Right renal cortex interstitium (tissue), 3 donors: ENCODE results near the gene CATSPERE. TPM values are rescaled to one million over a fixed set of nuclear protein-coding genes. Genes with fewer than 3 reads are reported as not detected.
"Not testable (repeated sequence)": the region's sequence is repeated elsewhere in the genome, so short reads cannot be mapped to it uniquely, and the experiment has no call there.

Experiments used
- DNase-seq, 3 donors: peaks; one replicate each; pipeline ENCODE4 v3.0.0-alpha.2; 2013; ENCODE audit warnings: low read depth in 3 of 3, low spot score in 2 of 3
- polyA plus RNA-seq, 3 donors: library from polyadenylated mRNA; unstranded; fragments of 120-200 nt; gene quantifications; one replicate each; pipeline ENCODE4 v1.2.1, GENCODE V29; 2013; ENCODE audit not compliant: insufficient read length in 3 of 3

CATSPERE gene
- polyA plus RNA-seq, 3 donors = 1.9 to 2.8 (median 2.6) TPM

- DNase-seq = no peak
These were observed 12.6 kb upstream of the CATSPERE start for GRCh38 chr1:244448279-244449036.

- DNase-seq = no peak
These were observed 11.1 kb upstream of the CATSPERE start for GRCh38 chr1:244449936-244450508.

- DNase-seq = peak in 2 of 3 donors; percentile 17 to 23
These were observed 10.2 kb upstream of the CATSPERE start for GRCh38 chr1:244450597-244451538.

- peak in 1 of 3 donors; percentile 14 for DNase-seq
These were observed 9.5 kb upstream of the CATSPERE start, which contains the start of gene ADSS2 for GRCh38 chr1:244451539-244451950. Gene ADSS2 (minus strand): TSS chr1:244451909. CDS start chr1:244451817, 92 bp downstream.

- DNase-seq = peak; percentile 98 to 99 (median 98)
These were observed 8.9 kb upstream of the CATSPERE start for GRCh38 chr1:244451951-244452795.

- no peak for DNase-seq
These were observed 6.7 kb upstream of the CATSPERE start for GRCh38 chr1:244454412-244454811.

- DNase-seq = no peak
These were observed 4.5 kb upstream of the CATSPERE start for GRCh38 chr1:244456586-244456985.

- DNase-seq = no peak
These were observed 2.3 kb upstream of the CATSPERE start for GRCh38 chr1:244458781-244459180.

- no peak for DNase-seq
These were observed 876 bp upstream of the CATSPERE start for GRCh38 chr1:244460197-244460596.

- no peak for DNase-seq
These were observed 5.7 kb downstream of the CATSPERE start for GRCh38 chr1:244466724-244467123.

- DNase-seq = no peak
These were observed 12.1 kb downstream of the CATSPERE start for GRCh38 chr1:244473059-244473605.

GRCh38 chr1:244484971-244485370 is 23.9 kb downstream of the CATSPERE start:
- DNase-seq = not testable (repeated sequence)

GRCh38 chr1:244494653-244495052 is 33.6 kb downstream of the CATSPERE start:
- no peak for DNase-seq

GRCh38 chr1:244496186-244496585 is 35.1 kb downstream of the CATSPERE start:
- no peak for DNase-seq

- no peak for DNase-seq
These were observed 36.7 kb downstream of the CATSPERE start for GRCh38 chr1:244497805-244498204.

- not testable (repeated sequence) for DNase-seq
These were observed 38.4 kb downstream of the CATSPERE start for GRCh38 chr1:244499484-244499883.

- DNase-seq = not testable (repeated sequence)
These were observed 39.4 kb downstream of the CATSPERE start for GRCh38 chr1:244500515-244500914.

- no peak for DNase-seq
These were observed 41.6 kb downstream of the CATSPERE start for GRCh38 chr1:244502630-244503029.

- DNase-seq = no peak
These were observed 52.4 kb downstream of the CATSPERE start for GRCh38 chr1:244513493-244513892.

- DNase-seq = no peak
These were observed 54.6 kb downstream of the CATSPERE start for GRCh38 chr1:244515680-244516079.
